UCSD-AML1 (cell line): Measurements from ENCODE around the gene SLC12A4.

Experiments
- DNase-seq: peaks from one replicate; lab custom pipeline; 2025; ENCODE audit not compliant: unreplicated experiment; lab: John Stamatoyannopoulos, UW

Gene SLC12A4

GRCh38 chr16:67963662-67964321 is 4.6 kb downstream of the SLC12A4 start:
- DNase-seq: no peak

GRCh38 chr16:67963292-67963661 is 5.2 kb downstream of the SLC12A4 start:
- DNase-seq: no peak

GRCh38 chr16:67962135-67962534 is 6.3 kb downstream of the SLC12A4 start:
- DNase-seq: no peak

- DNase-seq: no peak
Observed at GRCh38 chr16:67961551-67961957, 6.9 kb downstream of the SLC12A4 start.

GRCh38 chr16:67959536-67960329 is 8.7 kb downstream of the SLC12A4 start:
- DNase-seq: no peak

GRCh38 chr16:67957622-67958021 is 10.8 kb downstream of the SLC12A4 start:
- no peak for DNase-seq

GRCh38 chr16:67954421-67955196 is 13.8 kb downstream of the SLC12A4 start:
- DNase-seq: no peak

- no peak for DNase-seq
Observed at GRCh38 chr16:67953641-67954375, 14.6 kb downstream of the SLC12A4 start.

- DNase-seq: no peak
Observed at GRCh38 chr16:67951485-67951884, 17.0 kb downstream of the SLC12A4 start.

GRCh38 chr16:67950335-67950843 is 18.0 kb downstream of the SLC12A4 start:
- no peak for DNase-seq

- no peak for DNase-seq
Observed at GRCh38 chr16:67949645-67950044, 18.8 kb downstream of the SLC12A4 start.

GRCh38 chr16:67948015-67948414 is 20.4 kb downstream of the SLC12A4 start:
- no peak for DNase-seq

GRCh38 chr16:67946966-67947558 is 21.4 kb downstream of the SLC12A4 start:
- no peak for DNase-seq

- no peak for DNase-seq
Observed at GRCh38 chr16:67946128-67946569, 22.3 kb downstream of the SLC12A4 start.

GRCh38 chr16:67945392-67945933 is 23.0 kb downstream of the SLC12A4 start:
- no peak for DNase-seq

- no peak for DNase-seq
Observed at GRCh38 chr16:67944690-67945391, 23.6 kb downstream of the SLC12A4 start.

- no peak for DNase-seq
Observed at GRCh38 chr16:67943619-67944504, 24.6 kb downstream of the SLC12A4 start, which contains the start of gene LCAT. Gene LCAT, minus strand, starts transcription at chr16:67944120. Its CDS starts 19 bp downstream, at chr16:67944101.

GRCh38 chr16:67943256-67943618 is 25.2 kb downstream of the SLC12A4 start:
- no peak for DNase-seq
